GM10248 (cell line): ENCODE measurements around the gene FOSB.

Experiments used
- CTCF ChIA-PET: fragments of 300-600 bp; sonication (Branson Sonifier 250); formaldehyde crosslinking; extraction: SDS; loops from one replicate; lab custom pipeline; 2021; ENCODE audit warnings: antibody characterized with exemption; lab: Yijun Ruan, JAX
- POLR2A ChIA-PET: fragments of 350-650 bp; sonication (Branson Sonifier 250); formaldehyde crosslinking; extraction: SDS; loops from one replicate; lab custom pipeline; 2020; ENCODE audit warnings: antibody characterized with exemption; lab: Yijun Ruan, JAX
- DNase-seq: peaks from one replicate; pipeline ENCODE4 v3.0.0; 2012; ENCODE audit errors: extremely low spot score
- CTCF ChIP-seq: IDR thresholded peaks from 2 replicates; pipeline ENCODE4 v1.5.1; 2012; ENCODE audit warnings: mild to moderate bottlenecking, low read depth; ENCODE audit errors: extremely low read depth, missing control alignments, control extremely low read depth

FOSB gene

GRCh38 chr19:45499196-45500180 is 31.7 kb downstream of the FOSB start:
- peak; percentile 65 for DNase-seq
- CTCF ChIA-PET = interaction anchor here (0.7 to 6.4 kb wide), 8 partner anchors 9 to 185 kb away, joined by 3 to 99 read pairs (median 4); no protein-coding TSS in a partner anchor
- POLR2A ChIA-PET = no interaction called here
- TF ChIP-seq CTCF = no peak

- ChIA-PET CTCF (interaction anchor here (0.9 to 2.3 kb wide), 5 partner anchors 14 to 141 kb away, joined by 3 to 13 read pairs (median 4); no protein-coding TSS in a partner anchor), POLR2A (no interaction called here)
- TF ChIP-seq CTCF = no peak
- no peak for DNase-seq
These were observed 33.3 kb downstream of the FOSB start for GRCh38 chr19:45500918-45501729.

DNA sequence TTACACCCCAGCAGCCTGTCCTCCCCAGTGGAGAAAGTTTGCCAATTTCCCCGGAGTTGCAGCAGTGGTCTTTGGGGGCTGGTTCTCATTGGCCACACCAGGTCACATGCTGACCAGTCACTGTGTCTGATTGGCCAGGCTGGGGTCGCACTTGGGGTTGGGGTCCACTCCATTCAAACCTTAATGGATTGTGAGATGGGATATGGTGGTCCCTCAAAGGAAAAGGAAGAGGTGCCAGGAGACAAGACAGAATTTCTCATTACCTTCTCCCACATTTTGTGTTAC is 33.9 kb downstream of the FOSB start:
- no peak for TF ChIP-seq CTCF
- POLR2A ChIA-PET = no interaction called here
- CTCF ChIA-PET = interaction anchor here (1.2 to 2.3 kb wide), 3 partner anchors 16 to 57 kb away, joined by 4 to 13 read pairs (median 5); no protein-coding TSS in a partner anchor
- DNase-seq = no peak

DNA sequence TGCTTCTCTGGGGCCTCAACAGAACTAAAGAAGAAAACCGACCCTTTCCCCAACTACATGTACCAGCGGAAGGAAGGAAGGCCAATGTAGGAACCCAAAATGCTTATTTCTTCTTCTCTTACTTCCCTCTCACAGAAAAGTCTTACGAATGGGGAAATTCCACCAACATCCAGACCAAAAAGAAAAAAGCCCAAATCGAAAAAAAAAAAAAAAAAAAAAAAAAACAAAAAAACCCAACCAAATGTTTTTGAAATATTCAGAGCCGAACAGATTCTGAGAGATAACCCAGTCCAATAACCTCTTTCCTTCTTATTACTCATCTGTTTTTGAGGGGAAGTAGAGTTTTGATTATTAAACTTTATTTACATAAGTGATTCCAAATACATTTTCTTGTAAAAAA is 34.3 kb downstream of the FOSB start:
- TF ChIP-seq CTCF = no peak
- DNase-seq = no peak
- ChIA-PET POLR2A (no interaction called here), CTCF (interaction anchor here (1.2 to 2.3 kb wide), 3 partner anchors 17 to 56 kb away, joined by 4 to 13 read pairs (median 5); no protein-coding TSS in a partner anchor)

- no peak for TF ChIP-seq CTCF
- POLR2A ChIA-PET = interaction anchor here (0.7 kb wide), 1 partner anchor 80 kb away, joined by 6 read pairs; no protein-coding TSS in a partner anchor
- CTCF ChIA-PET = interaction anchor here (2.8 to 3.5 kb wide), 2 partner anchors 18 to 26 kb away, joined by 14 to 26 read pairs; no protein-coding TSS in a partner anchor
- no peak for DNase-seq
These were observed 36.1 kb downstream of the FOSB start for GRCh38 chr19:45503909-45504308.
